Heart left ventricle (tissue), 13 donors: Measurements from ENCODE around the gene GPT2.

ENCODE experiments used
- CTCF ChIP-seq, 12 donors: fragments of 200-600 bp; sonication (generic) in 4 of 12; IDR thresholded peaks; one replicate each; pipeline versions ENCODE4 v1.5.0 to v1.8.0; 2018 to 2022; ENCODE audit warnings: antibody characterized with exemption in 12 of 12, mild to moderate bottlenecking in 5 of 12
- POLR2A ChIP-seq, 2 donors: fragments of 450-650 bp; IDR thresholded peaks; one replicate each; pipeline ENCODE4 v1.6.1; 2017; ENCODE audit warnings: antibody characterized with exemption in 2 of 2, mild to moderate bottlenecking in 2 of 2, moderate library complexity in 2 of 2
- donor health status: ischemic (EF 13 %, LVEDD 7.1; RV severe dilation, severe dysfunction).
- donor health status: DM: no; HTN: yes; CAD: no.
- donor health status: DM: no; HTN: no; CAD: no.
- donor health status: ischemic (EF 25% LVEDD 6.9; RV normal size, moderate dysfunction).
- donor health status: ischemic (EF 25% LVEDD 5.7; RV mildly dilated, moderate dysfunction).
- donor health status: ischemic (EF 35%, LVEDD 5.7; RV mildly dilated, moderate dysfunction).
- donor health status: nonischemic (EF 11% LVEDD 7.7; RV severe dilation, severe dysfunction).
- donor health status: DM: yes; HTN: yes; CAD: no.
- donor health status: PGD.
- donor health status: ischemic (EF 29% LVEDD 5.4; RV normal size, mild dysfunction).
- donor health status: nonischemic (EF 23%, LVEDD 6.1; RV moderate dilation, normal function).

DNA sequence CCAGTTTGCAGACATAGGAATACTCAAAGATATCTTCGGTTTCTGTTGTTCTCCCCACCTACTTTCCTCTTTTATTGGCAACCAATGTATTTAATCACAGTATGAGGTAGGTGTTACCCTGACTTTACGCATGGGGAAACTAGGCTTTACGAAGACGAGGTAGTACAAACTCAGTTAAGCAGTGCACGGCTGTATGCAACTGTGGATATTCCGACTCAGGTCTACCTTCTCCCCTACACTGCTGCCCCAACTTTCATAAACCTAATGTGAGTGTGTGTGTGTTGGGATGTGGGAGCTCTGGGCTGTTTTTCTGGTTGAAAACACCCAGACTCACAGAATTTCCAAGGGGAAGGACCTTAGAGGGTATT lies 1.2 kb upstream of the GPT2 start:
- TF ChIP-seq POLR2A (IDR thresholded peaks at IDR 0.05) (no peak), CTCF (IDR thresholded peaks at IDR 0.05) (no peak)
